ENCODE results near the gene SCN1B. TPM values are rescaled to one million over a fixed set of nuclear protein-coding genes. Genes with fewer than 3 reads are reported as not detected.

The SCN1B gene
- total and polyA plus RNA-seq, 2 of the 13 experiments (the other 11 are each of a cell fraction or from before 2014, with no cell fraction given) = 2.7 to 20.1 TPM

- Histone ChIP-seq H3K27ac (ENCODE audit: extremely low read length, insufficient read depth, low read length) (no peak overlapping the region), H4K20me1 (ENCODE audit: insufficient read depth, low read length) (peaks cover 61% of the 10 kb centered on the region), H3K4me2 (ENCODE audit: low read depth, low read length) (no peak overlapping the region), H3K9me3 (ENCODE audit: low read length) (no peaks in the 10 kb centered on the region), H3K27me3 (ENCODE audit: control insufficient read depth in 1 of 2, insufficient read depth in 2 of 2, low read length in 2 of 2) (no peaks in the 10 kb centered on the region), H3K79me2 (ENCODE audit: insufficient read depth, low read length) (peaks cover 34% of the 10 kb centered on the region), H2AFZ (ENCODE audit: low read length) (no peak overlapping the region), H3K4me3 (replicated peaks in 1 of 3; ENCODE audit: insufficient read depth in 1 of 3, low read depth in 2 of 3, low read length in 3 of 3) (no peak overlapping the region), H3K4me1 (ENCODE audit: insufficient read depth, low read length) (peaks cover 34% of the 10 kb centered on the region), H3K36me3 (replicated peaks in 1 of 2; ENCODE audit: control insufficient read depth in 1 of 2, insufficient read depth in 2 of 2, low read length in 2 of 2) (peaks cover 23 to 47% of the 10 kb centered on the region in 2 experiments), H3K9ac (ENCODE audit: insufficient read depth, low read depth, low read length) (no peak overlapping the region)
- CTCF ChIA-PET (ENCODE audit: low intra/inter-chr PET ratio, low total read pairs) = no interaction called here
- ATAC-seq (no peak; the same call in 2 of the 3 replicates), FAIRE-seq (no peak), DNase-seq (ENCODE audit: low spot score) (no peak)
- intact Hi-C loops (cut with micrococcal nuclease; ENCODE audit: unreplicated experiment) = no loop called here
- WGBS (ENCODE audit: low lambda C conversion rate) = 100% methylated on average over 3 of the region's 12 CpGs
- POLR2A ChIA-PET = no interaction called here
- no TSS peak for BruUV-seq (replicated peaks)
- in situ Hi-C loops (cut with HindIII; ENCODE audit: extremely low pct_ligation_motif_present, low pct_unique_long_range_greater_than_20kb) = no loop called here
- TF ChIP-seq DRAP1 (CRISPR knock-in tag; IDR thresholded peaks at IDR 0.05) = no peak
- no peak for TF ChIP-seq ZNF484 (CRISPR knock-in tag; IDR thresholded peaks at IDR 0.05; ENCODE audit: borderline replicate concordance, low read depth)
- TF ChIP-seq ZNF253 (CRISPR knock-in tag; IDR thresholded peaks at IDR 0.05; ENCODE audit: borderline replicate concordance) = no peak
- TF ChIP-seq DDIT3 (CRISPR knock-in tag; IDR thresholded peaks at IDR 0.05) = no peak
- no peak for TF ChIP-seq YEATS2 (CRISPR knock-in tag; IDR thresholded peaks at IDR 0.05; ENCODE audit: borderline replicate concordance)
- no peak for TF ChIP-seq ZNF281 (CRISPR knock-in tag; IDR thresholded peaks at IDR 0.05; ENCODE audit: borderline replicate concordance)
- TF ChIP-seq THRA (CRISPR knock-in tag; IDR thresholded peaks at IDR 0.05; ENCODE audit: borderline replicate concordance) = no peak
- TF ChIP-seq ZNF687 (CRISPR knock-in tag; IDR thresholded peaks at IDR 0.05) = peak; percentile 27
- no peak for TF ChIP-seq JUNB (CRISPR knock-in tag; IDR thresholded peaks at IDR 0.05; ENCODE audit: borderline replicate concordance)
- no peak for TF ChIP-seq ZNF30 (CRISPR knock-in tag; IDR thresholded peaks at IDR 0.05)
- TF ChIP-seq RBFOX2 (IDR thresholded peaks at IDR 0.05; ENCODE audit: low read depth, low read length) = peak; percentile 84
- no peak for TF ChIP-seq ZNF678 (CRISPR knock-in tag; IDR thresholded peaks at IDR 0.05)
- no peak for TF ChIP-seq ZNF839 (CRISPR knock-in tag; IDR thresholded peaks at IDR 0.05; ENCODE audit: borderline replicate concordance)
Measured at GRCh38 chr19:35048911-35049411, 18.7 kb downstream of the SCN1B start.
